GM12874 (cell line): ENCODE results near the gene NAE1.

ENCODE experiments used
- TF ChIP-seq, protein P1 (sequence below): IDR thresholded peaks from 2 replicates; pipeline ENCODE4 v1.5.1; 2011; ENCODE audit warnings: low read depth, mild to moderate bottlenecking, control low read depth, low read length, moderate library complexity; ENCODE audit not compliant: insufficient read depth

The NAE1 gene

DNA sequence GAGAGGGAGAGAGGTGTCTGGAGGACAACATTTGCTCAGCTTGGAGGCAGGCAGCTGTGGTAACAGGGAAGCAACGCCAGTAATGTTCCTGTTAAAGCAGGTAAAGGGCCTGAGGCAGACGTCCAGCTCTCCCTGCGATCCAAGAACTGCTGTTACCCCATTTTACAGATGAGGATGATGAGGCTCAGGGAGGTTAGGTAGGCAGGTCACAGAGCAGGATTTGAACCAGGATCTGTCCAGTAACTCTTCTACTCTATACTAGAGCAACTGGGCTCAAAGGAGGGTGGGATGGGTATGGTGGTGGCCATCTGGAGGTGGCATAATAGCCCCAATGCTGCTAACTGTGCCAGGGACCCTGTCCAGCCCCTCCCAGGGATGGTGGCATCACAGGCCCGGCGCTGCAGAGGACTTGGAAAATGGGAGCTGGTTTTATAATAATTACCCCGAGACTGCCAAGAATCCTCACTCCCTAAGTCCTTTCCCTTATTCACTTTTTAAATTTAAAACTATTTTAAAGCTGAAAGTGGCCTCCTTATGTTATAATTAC lies 25.5 kb upstream of the NAE1 start:
- TF ChIP-seq, protein P1, sequence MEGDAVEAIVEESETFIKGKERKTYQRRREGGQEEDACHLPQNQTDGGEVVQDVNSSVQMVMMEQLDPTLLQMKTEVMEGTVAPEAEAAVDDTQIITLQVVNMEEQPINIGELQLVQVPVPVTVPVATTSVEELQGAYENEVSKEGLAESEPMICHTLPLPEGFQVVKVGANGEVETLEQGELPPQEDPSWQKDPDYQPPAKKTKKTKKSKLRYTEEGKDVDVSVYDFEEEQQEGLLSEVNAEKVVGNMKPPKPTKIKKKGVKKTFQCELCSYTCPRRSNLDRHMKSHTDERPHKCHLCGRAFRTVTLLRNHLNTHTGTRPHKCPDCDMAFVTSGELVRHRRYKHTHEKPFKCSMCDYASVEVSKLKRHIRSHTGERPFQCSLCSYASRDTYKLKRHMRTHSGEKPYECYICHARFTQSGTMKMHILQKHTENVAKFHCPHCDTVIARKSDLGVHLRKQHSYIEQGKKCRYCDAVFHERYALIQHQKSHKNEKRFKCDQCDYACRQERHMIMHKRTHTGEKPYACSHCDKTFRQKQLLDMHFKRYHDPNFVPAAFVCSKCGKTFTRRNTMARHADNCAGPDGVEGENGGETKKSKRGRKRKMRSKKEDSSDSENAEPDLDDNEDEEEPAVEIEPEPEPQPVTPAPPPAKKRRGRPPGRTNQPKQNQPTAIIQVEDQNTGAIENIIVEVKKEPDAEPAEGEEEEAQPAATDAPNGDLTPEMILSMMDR, result no peak

DNA sequence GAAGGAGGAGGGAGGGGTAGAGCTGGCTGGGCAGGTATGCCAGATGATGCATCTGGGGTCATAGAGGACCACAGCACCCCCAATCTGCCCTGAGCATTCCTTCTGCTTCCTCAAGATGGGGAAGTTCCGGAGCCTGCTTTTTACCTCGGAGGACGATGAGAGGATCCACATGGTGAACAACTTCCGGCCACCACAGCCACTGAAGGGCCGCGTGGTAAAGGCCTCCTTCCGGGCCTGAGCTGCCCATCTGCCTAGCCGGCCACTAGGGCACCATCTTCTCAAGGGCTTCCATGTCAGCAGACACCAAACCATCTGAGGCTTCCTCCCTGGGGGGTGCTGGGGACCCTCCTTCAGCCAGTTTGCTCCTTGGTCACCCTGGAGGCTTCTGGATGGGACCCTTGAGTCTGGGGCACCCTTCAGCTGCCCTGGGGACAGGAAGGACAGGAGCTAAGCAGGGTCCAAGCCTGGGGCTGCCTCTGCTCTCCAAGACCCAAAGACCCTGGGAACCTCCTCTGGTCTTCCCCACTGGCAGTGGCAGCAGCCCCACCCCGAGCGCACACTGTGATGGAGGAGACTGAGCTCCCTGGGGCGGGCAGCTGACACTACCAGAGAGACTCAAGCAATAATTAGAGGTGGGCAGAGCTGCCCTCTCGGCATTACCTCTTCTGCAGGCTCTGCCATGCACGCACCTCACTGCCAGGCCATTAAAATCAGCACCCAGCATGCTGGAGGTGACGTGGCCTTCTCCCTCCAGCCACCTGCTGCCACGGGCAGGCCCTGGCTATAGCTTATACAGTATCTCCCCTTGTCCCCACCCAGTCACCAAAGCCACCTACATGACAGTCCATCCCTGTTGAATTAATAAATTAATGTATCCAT lies 22.7 kb upstream of the NAE1 start:
- TF ChIP-seq, protein P1, result no peak

DNA sequence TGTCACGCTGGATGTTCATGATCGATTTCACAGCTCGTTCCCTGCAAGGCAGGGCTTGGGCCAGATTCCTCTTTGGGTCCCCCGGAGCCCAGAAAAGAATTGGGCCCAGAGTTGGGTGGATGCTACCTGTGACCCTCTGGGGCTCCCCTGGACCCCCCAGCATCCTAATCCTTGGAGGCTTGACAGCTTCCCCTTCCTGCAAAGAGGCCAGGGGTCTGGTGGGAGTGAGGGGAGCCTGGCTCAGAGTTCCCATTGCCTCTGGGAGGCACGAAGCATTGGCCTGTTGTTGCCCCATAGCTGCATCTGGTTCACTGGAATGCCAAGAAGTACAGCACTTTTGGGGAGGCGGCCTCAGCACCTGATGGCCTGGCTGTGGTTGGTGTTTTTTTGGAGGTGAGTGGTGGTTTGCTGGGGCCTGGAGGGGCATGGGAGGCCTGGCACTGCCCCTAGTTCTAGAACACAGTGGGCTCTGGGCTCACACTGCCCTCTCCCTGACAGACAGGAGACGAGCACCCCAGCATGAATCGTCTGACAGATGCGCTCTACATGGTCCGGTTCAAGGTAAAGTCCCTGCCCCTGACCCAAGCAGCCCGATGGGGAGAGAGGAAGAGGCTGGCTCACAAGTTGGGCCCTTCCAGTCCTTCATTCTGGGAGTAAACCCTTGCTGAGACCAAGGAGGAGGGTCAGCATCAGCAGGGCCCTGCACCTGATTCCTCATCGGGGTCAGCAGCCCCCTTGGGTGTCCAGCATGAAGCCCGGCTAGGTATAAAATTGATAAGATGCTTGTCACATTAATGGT lies 20.6 kb upstream of the NAE1 start:
- TF ChIP-seq, protein P1, result no peak

DNA sequence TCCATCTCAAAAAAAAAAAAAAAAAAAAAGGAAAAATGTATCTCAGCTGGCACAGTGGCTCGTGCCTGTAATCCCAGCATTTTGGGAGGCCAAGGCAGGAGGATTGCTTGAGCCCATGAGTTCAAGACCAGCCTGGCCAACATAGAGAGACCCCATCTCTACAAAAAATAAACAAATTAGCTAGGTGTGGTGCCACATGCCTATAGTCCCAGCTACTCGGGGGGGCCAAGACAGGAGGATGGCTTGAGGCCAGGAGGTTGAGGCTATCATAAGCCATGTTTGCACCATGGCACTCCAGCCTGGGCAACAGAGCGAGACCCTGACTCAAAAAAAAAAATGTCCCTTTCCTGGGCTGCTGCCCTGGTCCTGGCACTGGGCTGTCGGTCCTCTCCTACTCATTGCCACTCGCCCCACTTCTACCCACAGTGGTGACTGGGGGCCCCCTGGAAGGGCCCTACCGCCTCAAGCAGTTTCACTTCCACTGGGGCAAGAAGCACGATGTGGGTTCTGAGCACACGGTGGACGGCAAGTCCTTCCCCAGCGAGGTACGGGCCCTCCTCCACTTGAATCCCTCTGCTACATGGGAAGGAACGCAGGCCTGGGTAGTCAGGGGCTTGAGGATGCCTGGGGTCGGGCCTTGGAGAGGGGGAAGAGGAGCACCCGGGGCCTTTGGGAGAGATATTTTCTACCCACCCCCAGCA lies 19.5 kb upstream of the NAE1 start:
- TF ChIP-seq, protein P1, result no peak

- TF ChIP-seq, protein P1, result no peak
Measured at GRCh38 chr16:66849549-66849948, 18.8 kb upstream of the NAE1 start.

GRCh38 chr16:66849021-66849420 lies 18.2 kb upstream of the NAE1 start:
- TF ChIP-seq, protein P1, result no peak
